ENCODE measurements around the gene ZYX.
"Not testable (repeated sequence)": the region's sequence is repeated elsewhere in the genome, so short reads cannot be mapped to it uniquely, and the experiment has no call there.

Gene ZYX

GRCh38 chr7:143396625-143397556 is 15.7 kb downstream of the ZYX start:
- H3K9ac ChIP-seq (ENCODE audit: low read depth in 1 of 2, low read length in 2 of 2) = no peak overlapping the region
- peaks cover 28 to 32% of the 10 kb centered on the region in 2 donors for H3K4me1 ChIP-seq (ENCODE audit: control insufficient read depth in 1 of 2, insufficient read depth in 2 of 2, low read length in 2 of 2)
- no peak overlapping the region for H3K27ac ChIP-seq (ENCODE audit: low read depth, low read length)
- no peaks in the 10 kb centered on the region for H3K27me3 ChIP-seq (ENCODE audit: control insufficient read depth in 1 of 2, insufficient read depth in 2 of 2, low read length in 2 of 2)
- no peak overlapping the region for H3K4me3 ChIP-seq (ENCODE audit: low read depth in 1 of 2, low read length in 2 of 2)
- peaks cover 39 to 66% of the 10 kb centered on the region in 2 donors for H3K36me3 ChIP-seq (ENCODE audit: control insufficient read depth in 1 of 2, insufficient read depth in 2 of 2, low read length in 2 of 2)
- H3K9me3 ChIP-seq (ENCODE audit: control insufficient read depth in 1 of 2, low read length in 2 of 2) = no peaks in the 10 kb centered on the region

GRCh38 chr7:143397710-143398530 is 16.8 kb downstream of the ZYX start:
- peaks cover 20 to 22% of the 10 kb centered on the region in 2 donors for H3K4me1 ChIP-seq (ENCODE audit: control insufficient read depth in 1 of 2, insufficient read depth in 2 of 2, low read length in 2 of 2)
- H3K9ac ChIP-seq (ENCODE audit: low read depth in 1 of 2, low read length in 2 of 2) = no peak overlapping the region
- no peak overlapping the region for H3K4me3 ChIP-seq (ENCODE audit: low read depth in 1 of 2, low read length in 2 of 2)
- no peak overlapping the region for H3K27ac ChIP-seq (ENCODE audit: low read depth, low read length)
- H3K36me3 ChIP-seq (ENCODE audit: control insufficient read depth in 1 of 2, insufficient read depth in 2 of 2, low read length in 2 of 2) = peaks cover 39 to 71% of the 10 kb centered on the region in 2 donors
- no peaks in the 10 kb centered on the region for H3K27me3 ChIP-seq (ENCODE audit: control insufficient read depth in 1 of 2, insufficient read depth in 2 of 2, low read length in 2 of 2)
- no peaks in the 10 kb centered on the region for H3K9me3 ChIP-seq (ENCODE audit: control insufficient read depth in 1 of 2, low read length in 2 of 2)

GRCh38 chr7:143398616-143399015 is 17.5 kb downstream of the ZYX start:
- no peak overlapping the region for H3K27ac ChIP-seq (ENCODE audit: low read depth, low read length)
- H3K4me1 ChIP-seq (ENCODE audit: control insufficient read depth in 1 of 2, insufficient read depth in 2 of 2, low read length in 2 of 2) = peaks cover 13 to 15% of the 10 kb centered on the region in 2 donors
- H3K27me3 ChIP-seq (ENCODE audit: control insufficient read depth in 1 of 2, insufficient read depth in 2 of 2, low read length in 2 of 2) = no peaks in the 10 kb centered on the region
- no peak overlapping the region for H3K9ac ChIP-seq (ENCODE audit: low read depth in 1 of 2, low read length in 2 of 2)
- peaks cover 39 to 65% of the 10 kb centered on the region in 2 donors for H3K36me3 ChIP-seq (ENCODE audit: control insufficient read depth in 1 of 2, insufficient read depth in 2 of 2, low read length in 2 of 2)
- H3K4me3 ChIP-seq (ENCODE audit: low read depth in 1 of 2, low read length in 2 of 2) = no peak overlapping the region
- no peaks in the 10 kb centered on the region for H3K9me3 ChIP-seq (ENCODE audit: control insufficient read depth in 1 of 2, low read length in 2 of 2)

- H3K9ac ChIP-seq (ENCODE audit: low read depth in 1 of 2, low read length in 2 of 2) = no peak overlapping the region
- peaks cover 8 to 13% of the 10 kb centered on the region in 2 donors for H3K4me1 ChIP-seq (ENCODE audit: control insufficient read depth in 1 of 2, insufficient read depth in 2 of 2, low read length in 2 of 2)
- H3K9me3 ChIP-seq (ENCODE audit: control insufficient read depth in 1 of 2, low read length in 2 of 2) = no peaks in the 10 kb centered on the region
- no peak overlapping the region for H3K27ac ChIP-seq (ENCODE audit: low read depth, low read length)
- H3K27me3 ChIP-seq (ENCODE audit: control insufficient read depth in 1 of 2, insufficient read depth in 2 of 2, low read length in 2 of 2) = no peaks in the 10 kb centered on the region
- no peak overlapping the region for H3K4me3 ChIP-seq (ENCODE audit: low read depth in 1 of 2, low read length in 2 of 2)
- H3K36me3 ChIP-seq (ENCODE audit: control insufficient read depth in 1 of 2, insufficient read depth in 2 of 2, low read length in 2 of 2) = peaks cover 39 to 61% of the 10 kb centered on the region in 2 donors
Measured at GRCh38 chr7:143399151-143399550, 18.0 kb downstream of the ZYX start.

- Histone ChIP-seq H3K27ac (ENCODE audit: low read depth, low read length) (no peak overlapping the region), H3K27me3 (ENCODE audit: control insufficient read depth in 1 of 2, insufficient read depth in 2 of 2, low read length in 2 of 2) (no peaks in the 10 kb centered on the region), H3K9ac (ENCODE audit: low read depth in 1 of 2, low read length in 2 of 2) (no peak overlapping the region), H3K4me1 (ENCODE audit: control insufficient read depth in 1 of 2, insufficient read depth in 2 of 2, low read length in 2 of 2) (peaks cover 8 to 12% of the 10 kb centered on the region in 2 donors), H3K9me3 (ENCODE audit: control insufficient read depth in 1 of 2, low read length in 2 of 2) (no peaks in the 10 kb centered on the region), H3K4me3 (ENCODE audit: low read depth in 1 of 2, low read length in 2 of 2) (no peak overlapping the region), H3K36me3 (ENCODE audit: control insufficient read depth in 1 of 2, insufficient read depth in 2 of 2, low read length in 2 of 2) (peaks cover 39 to 58% of the 10 kb centered on the region in 2 donors)
Measured at GRCh38 chr7:143399642-143400041, 18.5 kb downstream of the ZYX start.

GRCh38 chr7:143401265-143401664 is 20.1 kb downstream of the ZYX start:
- Histone ChIP-seq H3K36me3 (ENCODE audit: control insufficient read depth in 1 of 2, insufficient read depth in 2 of 2, low read length in 2 of 2) (peaks cover 35 to 45% of the 10 kb centered on the region in 2 donors), H3K9me3 (ENCODE audit: control insufficient read depth in 1 of 2, low read length in 2 of 2) (no peaks in the 10 kb centered on the region), H3K9ac (ENCODE audit: low read depth in 1 of 2, low read length in 2 of 2) (no peak overlapping the region), H3K4me1 (ENCODE audit: control insufficient read depth in 1 of 2, insufficient read depth in 2 of 2, low read length in 2 of 2) (peaks cover 13 to 16% of the 10 kb centered on the region in 2 donors), H3K27me3 (ENCODE audit: control insufficient read depth in 1 of 2, insufficient read depth in 2 of 2, low read length in 2 of 2) (no peaks in the 10 kb centered on the region), H3K27ac (ENCODE audit: low read depth, low read length) (no peak overlapping the region), H3K4me3 (ENCODE audit: low read depth in 1 of 2, low read length in 2 of 2) (no peak overlapping the region)

- H3K9me3 ChIP-seq (ENCODE audit: control insufficient read depth in 1 of 2, low read length in 2 of 2); H3K9ac ChIP-seq (ENCODE audit: low read depth in 1 of 2, low read length in 2 of 2); H3K4me3 ChIP-seq (ENCODE audit: low read depth in 1 of 2, low read length in 2 of 2); H3K27me3 ChIP-seq (ENCODE audit: control insufficient read depth in 1 of 2, insufficient read depth in 2 of 2, low read length in 2 of 2); H3K27ac ChIP-seq (ENCODE audit: low read depth, low read length): not testable (repeated sequence)
- Histone ChIP-seq H3K36me3 (ENCODE audit: control insufficient read depth in 1 of 2, insufficient read depth in 2 of 2, low read length in 2 of 2) (peaks cover 31 to 36% of the 10 kb centered on the region in 2 donors), H3K4me1 (ENCODE audit: control insufficient read depth in 1 of 2, insufficient read depth in 2 of 2, low read length in 2 of 2) (peaks cover 18 to 26% of the 10 kb centered on the region in 2 donors)
Measured at GRCh38 chr7:143402233-143402632, 21.1 kb downstream of the ZYX start.

- Histone ChIP-seq H3K4me3 (ENCODE audit: low read depth in 1 of 2, low read length in 2 of 2) (peak overlapping the region; percentile 5 to 74), H3K4me1 (ENCODE audit: control insufficient read depth in 1 of 2, insufficient read depth in 2 of 2, low read length in 2 of 2) (peaks cover 34 to 48% of the 10 kb centered on the region in 2 donors), H3K27me3 (ENCODE audit: control insufficient read depth in 1 of 2, insufficient read depth in 2 of 2, low read length in 2 of 2) (no peaks in the 10 kb centered on the region), H3K9me3 (ENCODE audit: control insufficient read depth in 1 of 2, low read length in 2 of 2) (no peaks in the 10 kb centered on the region), H3K9ac (ENCODE audit: low read depth in 1 of 2, low read length in 2 of 2) (no peak overlapping the region), H3K27ac (ENCODE audit: low read depth, low read length) (no peak overlapping the region), H3K36me3 (ENCODE audit: control insufficient read depth in 1 of 2, insufficient read depth in 2 of 2, low read length in 2 of 2) (peaks cover 3 to 10% of the 10 kb centered on the region in 2 donors)
Measured at GRCh38 chr7:143405173-143406001, 24.2 kb downstream of the ZYX start.

GRCh38 chr7:143406002-143406357 is 24.8 kb downstream of the ZYX start:
- Histone ChIP-seq H3K36me3 (ENCODE audit: control insufficient read depth in 1 of 2, insufficient read depth in 2 of 2, low read length in 2 of 2) (peaks cover 0 to 8% of the 10 kb centered on the region in 2 donors), H3K27ac (ENCODE audit: low read depth, low read length) (no peak overlapping the region), H3K9ac (ENCODE audit: low read depth in 1 of 2, low read length in 2 of 2) (no peak overlapping the region), H3K9me3 (ENCODE audit: control insufficient read depth in 1 of 2, low read length in 2 of 2) (no peaks in the 10 kb centered on the region), H3K4me3 (ENCODE audit: low read depth in 1 of 2, low read length in 2 of 2) (peak overlapping the region; percentile 5 to 74), H3K27me3 (ENCODE audit: control insufficient read depth in 1 of 2, insufficient read depth in 2 of 2, low read length in 2 of 2) (no peaks in the 10 kb centered on the region), H3K4me1 (ENCODE audit: control insufficient read depth in 1 of 2, insufficient read depth in 2 of 2, low read length in 2 of 2) (peaks cover 38 to 51% of the 10 kb centered on the region in 2 donors)
